Erythroblast (primary cell): Measurements from ENCODE around the gene CRELD1.

ENCODE experiments used
- GATA1 ChIP-seq: IDR thresholded peaks from 2 replicates; pipeline ENCODE4 v1.6.1; 2011; ENCODE audit warnings: low read depth, mild to moderate bottlenecking, control low read depth, low read length, moderate library complexity
- POLR2A ChIP-seq: IDR thresholded peaks from 2 replicates; pipeline ENCODE4 v1.6.1; 2011; ENCODE audit warnings: mild to moderate bottlenecking, low read length

DNA sequence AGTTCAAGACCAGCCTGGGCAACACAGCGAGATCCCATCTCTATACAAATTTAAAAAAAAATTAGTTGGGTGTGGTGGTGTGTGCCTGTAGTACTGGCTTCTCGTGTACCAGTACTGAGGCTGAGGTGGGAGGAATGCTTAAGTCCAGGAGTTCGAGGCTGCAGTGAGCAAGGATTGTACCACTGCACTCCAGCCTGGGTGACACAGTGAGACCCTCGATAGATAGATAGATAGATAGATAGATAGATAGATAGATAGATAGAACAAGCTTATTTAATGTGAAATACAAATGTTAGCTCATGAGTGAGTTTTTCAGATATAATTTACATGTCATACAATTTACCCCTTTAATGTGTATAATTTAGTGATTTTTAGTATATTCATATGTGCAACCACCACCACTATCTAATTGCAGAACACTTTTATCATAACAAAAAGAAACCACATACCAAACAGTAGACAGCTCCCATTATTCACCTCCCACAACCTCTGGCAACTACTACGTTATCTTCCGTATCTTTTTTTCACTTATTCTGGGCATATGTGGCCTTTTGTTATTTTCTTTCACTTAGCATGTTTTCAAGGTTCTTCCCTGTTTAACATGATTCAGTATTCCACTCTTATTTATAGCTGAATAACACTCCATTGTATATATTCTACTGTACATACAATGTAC lies 31.7 kb downstream of the CRELD1 start:
- TF ChIP-seq POLR2A: no peak
- TF ChIP-seq GATA1: no peak
